ENCODE data around the gene KNSTRN.

The KNSTRN gene

GRCh38 chr15:40346579-40347558, 35.7 kb upstream of the KNSTRN start:
- no peak overlapping the region for H3K4me3 ChIP-seq (ENCODE audit: low read depth, low read length)
- no peak for DNase-seq (ENCODE audit: low read depth)
- in situ Hi-C loops (cut with HindIII; ENCODE audit: low sequenced_read_pairs): no loop called here
- TF ChIP-seq CTCF (IDR thresholded peaks at IDR 0.05; ENCODE audit: low read depth, low read length, missing control alignments): no peak

GRCh38 chr15:40347559-40348473, 34.7 kb upstream of the KNSTRN start:
- TF ChIP-seq CTCF (IDR thresholded peaks at IDR 0.05; ENCODE audit: low read depth, low read length, missing control alignments): no peak
- DNase-seq (ENCODE audit: low read depth): no peak
- in situ Hi-C loops (cut with HindIII; ENCODE audit: low sequenced_read_pairs): no loop called here
- H3K4me3 ChIP-seq (ENCODE audit: low read depth, low read length): no peak overlapping the region

GRCh38 chr15:40348474-40348870, 34.0 kb upstream of the KNSTRN start:
- no peak for TF ChIP-seq CTCF (IDR thresholded peaks at IDR 0.05; ENCODE audit: low read depth, low read length, missing control alignments)
- in situ Hi-C loops (cut with HindIII; ENCODE audit: low sequenced_read_pairs): no loop called here
- DNase-seq (ENCODE audit: low read depth): no peak
- H3K4me3 ChIP-seq (ENCODE audit: low read depth, low read length): no peak overlapping the region

- no peak overlapping the region for H3K4me3 ChIP-seq (ENCODE audit: low read depth, low read length)
- DNase-seq (ENCODE audit: low read depth): no peak
- in situ Hi-C loops (cut with HindIII; ENCODE audit: low sequenced_read_pairs): no loop called here
- TF ChIP-seq CTCF (IDR thresholded peaks at IDR 0.05; ENCODE audit: low read depth, low read length, missing control alignments): no peak
Measured at GRCh38 chr15:40349163-40349562, 33.4 kb upstream of the KNSTRN start.

GRCh38 chr15:40352281-40352901, 30.1 kb upstream of the KNSTRN start:
- no peak overlapping the region for H3K4me3 ChIP-seq (ENCODE audit: low read depth, low read length)
- DNase-seq (ENCODE audit: low read depth): no peak
- TF ChIP-seq CTCF (IDR thresholded peaks at IDR 0.05; ENCODE audit: low read depth, low read length, missing control alignments): no peak
- in situ Hi-C loops (cut with HindIII; ENCODE audit: low sequenced_read_pairs): no loop called here

GRCh38 chr15:40353697-40354096, 28.8 kb upstream of the KNSTRN start:
- in situ Hi-C loops (cut with HindIII; ENCODE audit: low sequenced_read_pairs): no loop called here
- DNase-seq (ENCODE audit: low read depth): no peak
- H3K4me3 ChIP-seq (ENCODE audit: low read depth, low read length): no peak overlapping the region
- no peak for TF ChIP-seq CTCF (IDR thresholded peaks at IDR 0.05; ENCODE audit: low read depth, low read length, missing control alignments)
